Esophagus muscularis mucosa (tissue), 3 donors: Measurements from ENCODE around the gene NUSAP1.

Experiments used
- CTCF ChIP-seq, 3 experiments: fragments of 200-600 bp in 2 of 3; fragments of 450-650 bp in 1 of 3; sonication (generic) in 2 of 3; IDR thresholded peaks; one replicate each; pipeline ENCODE4 v1.5.1; 2017 to 2019; ENCODE audit warnings: antibody characterized with exemption in 3 of 3, mild to moderate bottlenecking in 2 of 3, moderate library complexity in 1 of 3
- POLR2A ChIP-seq: fragments of 450-650 bp; IDR thresholded peaks from one replicate; pipeline ENCODE4 v1.6.1; 2017; ENCODE audit warnings: antibody characterized with exemption, moderate library complexity, mild to moderate bottlenecking, low read depth

- TF ChIP-seq CTCF (IDR thresholded peaks at IDR 0.05) = no peak
- no peak for TF ChIP-seq POLR2A
These were observed 48.1 kb upstream of the NUSAP1 start for GRCh38 chr15:41284427-41285177.
